H9 (cell line): Measurements from ENCODE around the gene UBAP1. TPM values are rescaled to one million over a fixed set of nuclear protein-coding genes. Genes with fewer than 3 reads are reported as not detected.

ENCODE experiments used
- DNase-seq: peaks from one replicate; pipeline ENCODE4 v3.0.0-alpha.2; 2017
- H2AFZ ChIP-seq: one replicate; pipeline ENCODE4 v1.6.1; 2013; ENCODE audit warnings: mild to moderate bottlenecking, low read length, control low read depth, moderate library complexity
- H2AK5ac ChIP-seq: 2 replicates; pipeline ENCODE4 v1.6.1; 2013; ENCODE audit warnings: low read length, control low read depth, mixed read lengths; ENCODE audit not compliant: insufficient read length
- H2BK120ac ChIP-seq: one replicate; pipeline ENCODE4 v1.6.1; 2013; ENCODE audit warnings: low read depth, mild to moderate bottlenecking, low read length, control low read depth, inconsistent platforms; ENCODE audit not compliant: poor library complexity, severe bottlenecking
- H2BK12ac ChIP-seq: 2 replicates; pipeline ENCODE4 v1.6.1; 2013; ENCODE audit warnings: low read length, control low read depth, mixed read lengths, low read depth; ENCODE audit not compliant: insufficient read length
- H2BK15ac ChIP-seq: 2 replicates; pipeline ENCODE4 v1.6.1; 2013; ENCODE audit warnings: low read depth, low read length, control low read depth
- H2BK20ac ChIP-seq: one replicate; pipeline ENCODE4 v1.6.1; 2013; ENCODE audit warnings: low read depth, mild to moderate bottlenecking, low read length, control low read depth, inconsistent platforms; ENCODE audit not compliant: poor library complexity, severe bottlenecking
- H2BK5ac ChIP-seq: 2 replicates; pipeline ENCODE4 v1.6.1; 2013; ENCODE audit warnings: low read length, control low read depth, mixed read lengths; ENCODE audit not compliant: insufficient read length
- H3K14ac ChIP-seq: 2 replicates; pipeline ENCODE4 v1.6.1; 2013; ENCODE audit warnings: low read length, control low read depth; ENCODE audit not compliant: insufficient read depth
- H3K18ac ChIP-seq: 2 replicates; pipeline ENCODE4 v1.6.1; 2013; ENCODE audit warnings: low read depth, mild to moderate bottlenecking, mixed read lengths, low read length, control low read depth; ENCODE audit not compliant: insufficient read length
- H3K23ac ChIP-seq: 2 replicates; pipeline ENCODE4 v1.6.1; 2013; ENCODE audit warnings: low read length, control low read depth, mixed read lengths, low read depth; ENCODE audit not compliant: insufficient read length
- H3K23me2 ChIP-seq: 2 replicates; pipeline ENCODE4 v1.6.1; 2013; ENCODE audit warnings: low read depth, mild to moderate bottlenecking, mixed read lengths, low read length, control low read depth; ENCODE audit not compliant: insufficient read length, poor library complexity, severe bottlenecking
- H3K27ac ChIP-seq: 2 replicates; pipeline ENCODE4 v1.5.1; 2013; ENCODE audit warnings: low read length, control low read depth, mixed read lengths, low read depth; ENCODE audit not compliant: insufficient read length
- H3K27me3 ChIP-seq: 2 replicates; pipeline ENCODE4 v1.6.1; 2013; ENCODE audit warnings: low read length, control low read depth, inconsistent platforms; ENCODE audit not compliant: insufficient read depth
- H3K4ac ChIP-seq: 2 replicates; pipeline ENCODE4 v1.6.1; 2013; ENCODE audit warnings: low read depth, mild to moderate bottlenecking, control low read depth, inconsistent platforms, low read length, moderate library complexity
- H3K4me1 ChIP-seq: 2 replicates; pipeline ENCODE4 v1.6.1; 2013; ENCODE audit warnings: low read length, control low read depth, inconsistent platforms; ENCODE audit not compliant: insufficient read depth
- H3K4me2 ChIP-seq: 2 replicates; pipeline ENCODE4 v1.6.1; 2013; ENCODE audit warnings: low read length, control low read depth, mixed read lengths; ENCODE audit not compliant: insufficient read length, insufficient read depth
- H3K56ac ChIP-seq: 2 replicates; pipeline ENCODE4 v1.6.1; 2013; ENCODE audit warnings: low read depth, mild to moderate bottlenecking, mixed read lengths, low read length, control low read depth; ENCODE audit not compliant: insufficient read length
- H3K79me1 ChIP-seq: 2 replicates; pipeline ENCODE4 v1.6.1; 2013; ENCODE audit warnings: low read depth, mild to moderate bottlenecking, moderate library complexity, low read length, control low read depth, inconsistent platforms; ENCODE audit not compliant: insufficient read depth, poor library complexity, severe bottlenecking
- H3K79me2 ChIP-seq: 2 replicates; pipeline ENCODE4 v1.6.1; 2013; ENCODE audit warnings: low read length, control low read depth, inconsistent platforms; ENCODE audit not compliant: insufficient read depth
- H3K9ac ChIP-seq: 2 replicates; pipeline ENCODE4 v1.6.1; 2013; ENCODE audit warnings: low read length, control low read depth, mixed read lengths; ENCODE audit not compliant: insufficient read length; ENCODE audit errors: extremely low read depth
- H3K9me3 ChIP-seq: one replicate; pipeline ENCODE4 v1.6.1; 2013; ENCODE audit warnings: low read depth, low read length, inconsistent platforms; ENCODE audit not compliant: control insufficient read depth
- H3T11ph ChIP-seq: one replicate; pipeline ENCODE4 v1.6.1; 2013; ENCODE audit warnings: mild to moderate bottlenecking, low read length, control low read depth, inconsistent platforms
- H4K20me1 ChIP-seq: one replicate; pipeline ENCODE4 v1.6.1; 2013; ENCODE audit not compliant: control insufficient read depth, insufficient read length, insufficient read depth
- H4K5ac ChIP-seq: 2 replicates; pipeline ENCODE4 v1.6.1; 2013; ENCODE audit warnings: low read depth, mild to moderate bottlenecking, mixed read lengths, low read length, control low read depth; ENCODE audit not compliant: insufficient read length
- H4K8ac ChIP-seq: replicated peaks from 2 replicates; pipeline ENCODE4 v1.6.1; 2013; ENCODE audit warnings: low read length, control low read depth, mixed read lengths, low read depth; ENCODE audit not compliant: insufficient read length
- H4K91ac ChIP-seq: 2 replicates; pipeline ENCODE4 v1.6.1; 2013; ENCODE audit warnings: low read depth, mild to moderate bottlenecking, moderate library complexity, mixed read lengths, low read length, control low read depth; ENCODE audit not compliant: insufficient read length
- H3K27ac Mint-ChIP-seq, 3 experiments: 2 replicates in 2 of 3; 3 replicates in 1 of 3; pipeline ENCODE4 v1.8.0; 2020 to 2021; ENCODE audit warnings: mixed read lengths in 3 of 3, mild to moderate bottlenecking in 1 of 3, moderate library complexity in 1 of 3
- H3K27me3 Mint-ChIP-seq: 2 replicates; pipeline ENCODE4 v1.8.0; 2021; ENCODE audit warnings: low read depth, mild to moderate bottlenecking, moderate library complexity, mixed read lengths
- H3K36me3 Mint-ChIP-seq, 3 experiments: 2 replicates in 2 of 3; 3 replicates in 1 of 3; pipeline ENCODE4 v1.8.0; 2020 to 2021; ENCODE audit warnings: low read depth in 3 of 3, mixed read lengths in 3 of 3; ENCODE audit not compliant: insufficient read depth in 1 of 3
- H3K4me1 Mint-ChIP-seq, 2 experiments: 2 replicates each; pipeline ENCODE4 v1.8.0; 2020; ENCODE audit warnings: mixed read lengths in 2 of 2
- H3K4me3 Mint-ChIP-seq, 2 experiments: 2 replicates in 1 of 2; 3 replicates in 1 of 2; pipeline ENCODE4 v1.8.0; 2020 to 2021; ENCODE audit warnings: mild to moderate bottlenecking in 2 of 2, mixed read lengths in 2 of 2, moderate library complexity in 1 of 2
- H3K9me3 Mint-ChIP-seq, 2 experiments: 2 replicates in 1 of 2; 3 replicates in 1 of 2; pipeline ENCODE4 v1.8.0; 2020; ENCODE audit warnings: mild to moderate bottlenecking in 2 of 2, mixed read lengths in 2 of 2, moderate library complexity in 1 of 2
- CTCF ChIP-seq: fragments of 200-600 bp; sonication (generic); conservative IDR thresholded peaks from 3 replicates; pipeline ENCODE4 v1.8.0; 2021; ENCODE audit warnings: antibody characterized with exemption, mild to moderate bottlenecking
- WGBS: extraction: QIAGEN DNeasy Blood & Tissue Kit; methylation state at CpG from one replicate; pipeline ENCODE4 v1.1.7; 2013; ENCODE audit warnings: missing lambda C conversion rate, low lambda C conversion rate, mixed read lengths; ENCODE audit not compliant: insufficient read length; ENCODE audit errors: extremely low coverage; 5-methylcytosine and 5-hydroxymethylcytosine counted together
- total RNA-seq: library from RNA; stranded (reverse); gene quantifications from 2 replicates; pipeline ENCODE4 v1.2.1, GENCODE V29; 2021

Gene UBAP1
- total RNA-seq, 1 experiment from 2014 or later: 32.6 TPM

GRCh38 chr9:34254141-34254913 is 75.5 kb downstream of the UBAP1 start:
- DNase-seq: no peak
- peaks cover 2% of the 10 kb centered on the region for H4K20me1 ChIP-seq
- no peak for TF ChIP-seq CTCF
- Mint-ChIP-seq H3K36me3 (peaks cover 10 to 28% (median 26%) of the 10 kb centered on the region in 3 experiments), H3K9me3 (no peaks in the 10 kb centered on the region), H3K4me1 (no peaks in the 10 kb centered on the region), H3K27ac (peak overlapping the region in 2 of 3 experiments; percentile 54 to 78; a peak in 2 of 7 replicates), H3K4me3 (no peak overlapping the region), H3K27me3 (no peaks in the 10 kb centered on the region)
- H2AFZ ChIP-seq: no peak overlapping the region
- H2BK20ac ChIP-seq: no peak overlapping the region
- no peaks in the 10 kb centered on the region for H3K9me3 ChIP-seq
- no peak overlapping the region for H3K56ac ChIP-seq
- no peak overlapping the region for H3K9ac ChIP-seq
- no peak overlapping the region for H2BK5ac ChIP-seq
- no peak overlapping the region for H3K27ac ChIP-seq
- no peaks in the 10 kb centered on the region for H3K4me1 ChIP-seq
- H3K23ac ChIP-seq: no peak overlapping the region
- no peak overlapping the region for H2AK5ac ChIP-seq
- H3K23me2 ChIP-seq: no peaks in the 10 kb centered on the region
- H3K27me3 ChIP-seq: no peaks in the 10 kb centered on the region
- no peak overlapping the region for H4K8ac ChIP-seq
- no peak overlapping the region for H3K4ac ChIP-seq
- H3K14ac ChIP-seq: no peak overlapping the region; the same call in 1 of the 2 replicates
- H3K79me1 ChIP-seq: no peaks in the 10 kb centered on the region
- no peak overlapping the region for H2BK12ac ChIP-seq
- H4K91ac ChIP-seq: no peak overlapping the region
- no peak overlapping the region for H3K4me2 ChIP-seq
- H4K5ac ChIP-seq: no peak overlapping the region
- no peak overlapping the region for H3T11ph ChIP-seq
- no peak overlapping the region for H2BK15ac ChIP-seq
- WGBS: no CpG with 5 or more reads among the region's 16 CpGs
- H3K18ac ChIP-seq: no peak overlapping the region
- no peak overlapping the region for H2BK120ac ChIP-seq
- no peaks in the 10 kb centered on the region for H3K79me2 ChIP-seq
